Measurements from ENCODE around the gene PRSS8. TPM values are rescaled to one million over a fixed set of nuclear protein-coding genes. Genes with fewer than 3 reads are reported as not detected.

Gene PRSS8
- total RNA-seq, 1 donor from 2014 or later: 26.0 TPM

DNA sequence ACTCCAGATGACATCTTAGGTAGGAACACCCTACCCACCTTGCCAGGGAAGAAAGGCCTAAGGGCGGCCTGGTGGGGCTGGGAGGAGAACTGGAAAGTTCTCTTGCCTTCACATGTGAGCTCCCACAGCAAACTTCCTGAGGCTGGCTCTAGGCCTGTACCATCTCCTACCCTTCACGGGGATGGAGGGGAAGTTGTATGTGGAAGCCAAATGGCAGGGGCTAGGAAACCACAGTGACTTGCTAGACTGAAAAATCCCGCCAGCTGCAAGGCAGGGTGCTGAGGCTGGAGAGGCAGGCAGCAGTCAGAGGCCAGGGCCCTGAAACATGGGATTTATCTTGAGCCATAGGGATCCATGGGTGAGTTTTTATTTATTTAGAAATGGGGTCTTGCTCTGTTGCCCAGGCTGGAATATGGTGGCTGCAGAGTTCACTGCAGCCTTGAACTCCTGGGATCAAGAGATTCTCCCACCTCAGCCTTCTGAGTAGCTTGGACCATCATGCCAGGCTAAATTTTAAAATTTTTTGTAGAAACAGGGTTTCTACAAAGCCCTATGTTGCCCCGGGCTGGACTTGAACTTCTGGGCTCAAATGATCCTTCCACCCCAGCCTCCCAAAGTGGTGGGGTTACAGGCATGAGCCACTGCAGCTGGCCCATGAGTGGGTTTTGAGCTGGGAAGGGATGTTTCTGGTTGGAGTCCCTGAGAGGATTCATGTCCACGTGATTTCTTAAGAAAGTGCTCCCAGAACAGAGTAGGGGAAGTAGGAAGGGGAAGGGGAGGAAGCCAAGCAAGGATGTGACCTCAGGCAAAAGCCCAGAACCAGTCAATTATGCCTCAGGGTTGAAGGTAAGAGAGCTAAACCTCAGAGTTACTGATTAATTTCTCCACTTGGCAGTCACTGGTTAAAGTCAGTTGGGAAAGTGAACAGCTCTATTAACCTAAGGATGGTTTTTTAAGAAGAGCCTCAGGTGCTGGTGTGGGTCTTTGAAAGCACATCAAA lies 22.1 kb downstream of the PRSS8 start:
- TF ChIP-seq, protein P1, sequence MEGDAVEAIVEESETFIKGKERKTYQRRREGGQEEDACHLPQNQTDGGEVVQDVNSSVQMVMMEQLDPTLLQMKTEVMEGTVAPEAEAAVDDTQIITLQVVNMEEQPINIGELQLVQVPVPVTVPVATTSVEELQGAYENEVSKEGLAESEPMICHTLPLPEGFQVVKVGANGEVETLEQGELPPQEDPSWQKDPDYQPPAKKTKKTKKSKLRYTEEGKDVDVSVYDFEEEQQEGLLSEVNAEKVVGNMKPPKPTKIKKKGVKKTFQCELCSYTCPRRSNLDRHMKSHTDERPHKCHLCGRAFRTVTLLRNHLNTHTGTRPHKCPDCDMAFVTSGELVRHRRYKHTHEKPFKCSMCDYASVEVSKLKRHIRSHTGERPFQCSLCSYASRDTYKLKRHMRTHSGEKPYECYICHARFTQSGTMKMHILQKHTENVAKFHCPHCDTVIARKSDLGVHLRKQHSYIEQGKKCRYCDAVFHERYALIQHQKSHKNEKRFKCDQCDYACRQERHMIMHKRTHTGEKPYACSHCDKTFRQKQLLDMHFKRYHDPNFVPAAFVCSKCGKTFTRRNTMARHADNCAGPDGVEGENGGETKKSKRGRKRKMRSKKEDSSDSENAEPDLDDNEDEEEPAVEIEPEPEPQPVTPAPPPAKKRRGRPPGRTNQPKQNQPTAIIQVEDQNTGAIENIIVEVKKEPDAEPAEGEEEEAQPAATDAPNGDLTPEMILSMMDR (IDR thresholded peaks at IDR 0.05): no peak
- TF ChIP-seq POLR2A (IDR thresholded peaks at IDR 0.05) (no peak), POLR2AphosphoS5 (IDR thresholded peaks at IDR 0.05; ENCODE audit: insufficient read depth in 1 of 2, low read depth in 1 of 2) (no peak)
- peaks cover 31% of the 10 kb centered on the region for H3K4me1 ChIP-seq
- H3K4me3 ChIP-seq: no peak overlapping the region
- no peak for DNase-seq (ENCODE audit: extremely low spot score in 2 of 2)
- H3K9me3 ChIP-seq: no peaks in the 10 kb centered on the region
- H3K27ac ChIP-seq: peak overlapping the region; percentile 43
- intact Hi-C loops (cut with DNase I): no loop called here
- H3K27me3 ChIP-seq: no peaks in the 10 kb centered on the region
- H3K36me3 ChIP-seq: peaks cover 0 to 32% of the 10 kb centered on the region in 2 donors

DNA sequence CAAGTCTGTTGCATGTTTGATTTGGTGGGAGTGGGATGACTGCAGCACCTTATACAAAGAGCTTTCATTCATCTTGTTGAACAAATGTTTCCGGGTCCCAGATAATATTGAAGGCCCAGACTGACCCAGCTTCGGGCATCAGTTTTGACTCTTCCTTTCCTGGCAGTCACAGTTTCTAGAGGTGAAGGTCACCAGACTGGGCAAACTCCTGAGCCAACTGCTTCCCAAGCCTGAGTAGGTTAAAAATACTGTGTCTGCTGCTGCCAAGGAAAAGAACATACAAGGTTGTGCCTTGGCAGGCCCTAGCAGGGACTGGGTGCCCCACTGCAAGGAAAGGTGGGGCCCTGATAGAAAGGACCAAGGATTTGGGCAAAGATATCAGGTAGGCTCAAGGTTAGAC lies 22.8 kb downstream of the PRSS8 start:
- Histone ChIP-seq H3K27ac (peak overlapping the region; percentile 43), H3K36me3 (peaks cover 0 to 32% of the 10 kb centered on the region in 2 donors), H3K4me1 (peaks cover 30% of the 10 kb centered on the region), H3K27me3 (no peaks in the 10 kb centered on the region), H3K4me3 (no peak overlapping the region), H3K9me3 (no peaks in the 10 kb centered on the region)
- TF ChIP-seq, protein P1 (IDR thresholded peaks at IDR 0.05): no peak
- TF ChIP-seq POLR2A (IDR thresholded peaks at IDR 0.05) (no peak), POLR2AphosphoS5 (IDR thresholded peaks at IDR 0.05; ENCODE audit: insufficient read depth in 1 of 2, low read depth in 1 of 2) (no peak)
- intact Hi-C loops (cut with DNase I): no loop called here
- DNase-seq (ENCODE audit: extremely low spot score in 2 of 2): no peak

DNA sequence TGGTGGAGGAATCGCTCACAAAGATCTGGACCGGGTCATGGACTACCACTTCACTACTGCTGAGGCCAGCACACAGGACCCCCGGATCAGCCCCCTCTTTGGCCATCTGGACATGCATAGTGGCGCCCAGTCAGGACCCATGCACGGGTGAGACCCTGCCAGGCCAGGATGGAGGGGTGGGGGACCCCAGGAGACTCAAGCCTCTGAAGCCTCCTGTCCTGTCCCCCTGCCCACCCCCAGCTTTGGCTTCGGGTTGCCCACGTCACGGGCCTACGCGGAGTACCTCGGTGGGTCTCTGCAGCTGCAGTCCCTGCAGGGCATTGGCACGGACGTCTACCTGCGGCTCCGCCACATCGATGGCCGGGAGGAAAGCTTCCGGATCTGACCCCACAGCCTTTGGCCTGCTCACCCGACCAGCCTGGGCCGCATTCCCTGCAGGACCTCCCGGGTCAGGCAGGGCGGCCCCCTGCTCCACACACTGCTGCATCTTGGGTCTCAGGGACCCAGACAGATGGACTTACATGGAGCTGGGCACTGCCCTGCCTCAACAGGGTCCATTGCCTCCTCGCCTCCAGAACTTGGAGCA lies 23.6 kb downstream of the PRSS8 start:
- Histone ChIP-seq H3K27ac (no peak overlapping the region), H3K4me3 (no peak overlapping the region), H3K9me3 (no peaks in the 10 kb centered on the region), H3K36me3 (peaks cover 0 to 32% of the 10 kb centered on the region in 2 donors), H3K4me1 (peaks cover 31% of the 10 kb centered on the region), H3K27me3 (no peaks in the 10 kb centered on the region)
- DNase-seq (ENCODE audit: extremely low spot score in 2 of 2): no peak
- intact Hi-C loops (cut with DNase I): no loop called here
- TF ChIP-seq POLR2AphosphoS5 (IDR thresholded peaks at IDR 0.05; ENCODE audit: insufficient read depth in 1 of 2, low read depth in 1 of 2) (no peak), POLR2A (IDR thresholded peaks at IDR 0.05) (no peak)
- TF ChIP-seq, protein P1 (IDR thresholded peaks at IDR 0.05): no peak

DNA sequence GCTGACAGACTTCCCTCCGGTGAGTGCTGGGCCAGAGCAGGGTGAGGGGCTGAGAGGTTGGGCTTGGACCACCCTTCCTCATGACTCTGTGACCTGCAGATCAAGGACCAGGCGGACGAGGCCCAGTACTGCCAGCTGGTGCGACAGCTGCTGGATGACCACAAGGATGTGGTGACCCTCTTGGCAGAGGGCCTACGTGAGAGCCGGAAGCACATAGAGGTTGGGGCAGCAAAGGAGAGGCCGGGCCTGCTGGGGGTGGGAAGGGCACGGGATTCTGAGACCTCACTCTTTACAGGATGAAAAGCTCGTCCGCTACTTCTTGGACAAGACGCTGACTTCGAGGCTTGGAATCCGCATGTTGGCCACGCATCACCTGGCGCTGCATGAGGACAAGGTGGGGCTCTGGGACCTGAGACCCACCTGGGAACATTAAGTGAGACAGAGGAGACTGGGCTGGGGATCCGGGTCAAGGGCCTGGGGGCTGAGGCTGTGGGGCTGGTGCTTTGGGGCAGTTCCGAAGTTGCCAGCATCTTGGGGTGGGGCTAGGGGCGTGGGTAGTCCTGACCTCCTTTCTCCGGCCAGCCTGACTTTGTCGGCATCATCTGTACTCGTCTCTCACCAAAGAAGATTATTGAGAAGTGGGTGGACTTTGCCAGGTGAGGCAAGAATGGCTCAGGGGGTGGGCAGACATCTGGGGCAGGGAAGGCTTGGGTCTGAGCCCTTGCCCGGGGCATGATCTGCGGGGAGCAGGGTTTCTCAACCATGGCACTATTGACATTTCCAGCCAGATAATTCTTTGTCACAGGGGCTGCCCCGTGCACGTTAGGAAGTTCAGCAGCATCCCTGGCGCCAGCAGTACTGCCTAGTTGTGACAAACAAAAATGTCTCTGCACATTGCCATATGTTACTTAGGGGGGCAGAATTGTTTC lies 25.2 kb downstream of the PRSS8 start:
- H3K36me3 ChIP-seq: peaks cover 0 to 32% of the 10 kb centered on the region in 2 donors
- no peak overlapping the region for H3K27ac ChIP-seq
- no peak for DNase-seq (ENCODE audit: extremely low spot score in 2 of 2)
- no peak overlapping the region for H3K4me3 ChIP-seq
- H3K9me3 ChIP-seq: no peaks in the 10 kb centered on the region
- intact Hi-C loops (cut with DNase I): no loop called here
- H3K27me3 ChIP-seq: no peaks in the 10 kb centered on the region
- TF ChIP-seq POLR2A (IDR thresholded peaks at IDR 0.05): no peak
- no peak for TF ChIP-seq POLR2AphosphoS5 (IDR thresholded peaks at IDR 0.05; ENCODE audit: insufficient read depth in 1 of 2, low read depth in 1 of 2)
- TF ChIP-seq, protein P1 (IDR thresholded peaks at IDR 0.05): no peak
- peaks cover 25% of the 10 kb centered on the region for H3K4me1 ChIP-seq

Measured in vagina (tissue), 2 donors.